Fibroblast of upper back skin (primary cell): ENCODE results near the gene TMEM202.
"Not testable (repeated sequence)": the region's sequence is repeated elsewhere in the genome, so short reads cannot be mapped to it uniquely, and the experiment has no call there.

Experiments used
- DNase-seq: peaks from one replicate; pipeline ENCODE4 v3.0.0-alpha.2; 2013

The TMEM202 gene

GRCh38 chr15:72397796-72398588, at the start of gene TMEM202:
TSS of gene TMEM202 (plus strand) at chr15:72398305. CDS start at chr15:72398327, 22 bp downstream.
- no peak for DNase-seq

GRCh38 chr15:72353266-72353665, 44.8 kb upstream of the TMEM202 start:
- no peak for DNase-seq

GRCh38 chr15:72354496-72354895, 43.6 kb upstream of the TMEM202 start:
- no peak for DNase-seq

GRCh38 chr15:72358121-72358520, 40.0 kb upstream of the TMEM202 start:
- DNase-seq = no peak

- DNase-seq = peak; percentile 12
Measured at GRCh38 chr15:72358650-72359171, 39.4 kb upstream of the TMEM202 start.

GRCh38 chr15:72361176-72361575, 36.9 kb upstream of the TMEM202 start:
- DNase-seq = no peak

GRCh38 chr15:72365844-72366243, 32.3 kb upstream of the TMEM202 start:
- DNase-seq = no peak

GRCh38 chr15:72368325-72368724, 29.8 kb upstream of the TMEM202 start:
- no peak for DNase-seq

- DNase-seq = no peak
Measured at GRCh38 chr15:72368899-72369298, 29.2 kb upstream of the TMEM202 start.

- DNase-seq = no peak
Measured at GRCh38 chr15:72369964-72370363, 28.1 kb upstream of the TMEM202 start.

- DNase-seq = no peak
Measured at GRCh38 chr15:72372361-72372760, 25.7 kb upstream of the TMEM202 start.

GRCh38 chr15:72375501-72375845, 22.6 kb upstream of the TMEM202 start:
- DNase-seq = no peak

GRCh38 chr15:72375846-72376581, 22.1 kb upstream of the TMEM202 start, which contains the start of gene HEXA:
TSS of gene HEXA (minus strand) at chr15:72376014. CDS start at chr15:72375972, 42 bp downstream.
- DNase-seq = peak; percentile 95

GRCh38 chr15:72377331-72377730, 20.8 kb upstream of the TMEM202 start:
- DNase-seq = no peak

- not testable (repeated sequence) for DNase-seq
Measured at GRCh38 chr15:72379106-72379505, 19.0 kb upstream of the TMEM202 start.

- DNase-seq = no peak
Measured at GRCh38 chr15:72379856-72380430, 18.2 kb upstream of the TMEM202 start.

- DNase-seq = no peak
Measured at GRCh38 chr15:72380743-72381142, 17.4 kb upstream of the TMEM202 start.

- DNase-seq = no peak
Measured at GRCh38 chr15:72382146-72382545, 16.0 kb upstream of the TMEM202 start.

- DNase-seq = peak; percentile 11
Measured at GRCh38 chr15:72387741-72388140, 10.4 kb upstream of the TMEM202 start.

GRCh38 chr15:72389231-72389630, 8.9 kb upstream of the TMEM202 start:
- DNase-seq = no peak

GRCh38 chr15:72396331-72396730, 1.8 kb upstream of the TMEM202 start:
- DNase-seq = not testable (repeated sequence)

- no peak for DNase-seq
Measured at GRCh38 chr15:72398648-72399047, 543 bp downstream of the TMEM202 start.

- DNase-seq = no peak
Measured at GRCh38 chr15:72402726-72403125, 4.6 kb downstream of the TMEM202 start.

- no peak for DNase-seq
Measured at GRCh38 chr15:72404356-72404755, 6.3 kb downstream of the TMEM202 start.
